GM18526 (cell line): ENCODE data around the gene AFF3.

Experiments used
- POLR2A ChIP-seq: IDR thresholded peaks from 3 replicates; pipeline ENCODE4 v1.6.1; 2011; ENCODE audit not compliant: insufficient read length; ENCODE audit errors: extremely low read depth

The AFF3 gene

GRCh38 chr2:100163605-100164004, 21.2 kb upstream of the AFF3 start:
- no peak for TF ChIP-seq POLR2A

GRCh38 chr2:100161945-100162620, 19.7 kb upstream of the AFF3 start:
- TF ChIP-seq POLR2A = no peak

- no peak for TF ChIP-seq POLR2A
Observed at GRCh38 chr2:100160396-100160795, 18.0 kb upstream of the AFF3 start.

- no peak for TF ChIP-seq POLR2A
Observed at GRCh38 chr2:100151310-100151709, 8.9 kb upstream of the AFF3 start.

GRCh38 chr2:100148883-100149282, 6.5 kb upstream of the AFF3 start:
- TF ChIP-seq POLR2A = no peak

- TF ChIP-seq POLR2A = no peak
Observed at GRCh38 chr2:100146657-100146960, 4.2 kb upstream of the AFF3 start.

- TF ChIP-seq POLR2A = no peak
Observed at GRCh38 chr2:100145893-100146656, 3.7 kb upstream of the AFF3 start.

- no peak for TF ChIP-seq POLR2A
Observed at GRCh38 chr2:100143286-100143685, 896 bp upstream of the AFF3 start.

- TF ChIP-seq POLR2A = no peak
Observed at GRCh38 chr2:100141906-100142305, 484 bp downstream of the AFF3 start.

GRCh38 chr2:100140582-100140981, 1.8 kb downstream of the AFF3 start:
- TF ChIP-seq POLR2A = no peak

- TF ChIP-seq POLR2A = no peak
Observed at GRCh38 chr2:100137866-100138570, 4.4 kb downstream of the AFF3 start.

- no peak for TF ChIP-seq POLR2A
Observed at GRCh38 chr2:100137318-100137717, 5.1 kb downstream of the AFF3 start.

GRCh38 chr2:100136310-100136709, 6.1 kb downstream of the AFF3 start:
- TF ChIP-seq POLR2A = no peak

GRCh38 chr2:100135415-100135814, 7.0 kb downstream of the AFF3 start:
- no peak for TF ChIP-seq POLR2A

GRCh38 chr2:100130595-100131391, 11.6 kb downstream of the AFF3 start:
- TF ChIP-seq POLR2A = no peak
